H9 (cell line): Measurements from ENCODE around the gene PDCD2. TPM values are rescaled to one million over a fixed set of nuclear protein-coding genes. Genes with fewer than 3 reads are reported as not detected.

Experiments used
- DNase-seq: peaks from one replicate; pipeline ENCODE4 v3.0.0-alpha.2; 2017
- H2AFZ ChIP-seq: one replicate; pipeline ENCODE4 v1.6.1; 2013; ENCODE audit warnings: mild to moderate bottlenecking, low read length, control low read depth, moderate library complexity
- H2AK5ac ChIP-seq: 2 replicates; pipeline ENCODE4 v1.6.1; 2013; ENCODE audit warnings: low read length, control low read depth, mixed read lengths; ENCODE audit not compliant: insufficient read length
- H2BK120ac ChIP-seq: one replicate; pipeline ENCODE4 v1.6.1; 2013; ENCODE audit warnings: low read depth, mild to moderate bottlenecking, low read length, control low read depth, inconsistent platforms; ENCODE audit not compliant: poor library complexity, severe bottlenecking
- H2BK12ac ChIP-seq: 2 replicates; pipeline ENCODE4 v1.6.1; 2013; ENCODE audit warnings: low read length, control low read depth, mixed read lengths, low read depth; ENCODE audit not compliant: insufficient read length
- H2BK15ac ChIP-seq: 2 replicates; pipeline ENCODE4 v1.6.1; 2013; ENCODE audit warnings: low read depth, low read length, control low read depth
- H2BK20ac ChIP-seq: one replicate; pipeline ENCODE4 v1.6.1; 2013; ENCODE audit warnings: low read depth, mild to moderate bottlenecking, low read length, control low read depth, inconsistent platforms; ENCODE audit not compliant: poor library complexity, severe bottlenecking
- H2BK5ac ChIP-seq: 2 replicates; pipeline ENCODE4 v1.6.1; 2013; ENCODE audit warnings: low read length, control low read depth, mixed read lengths; ENCODE audit not compliant: insufficient read length
- H3K14ac ChIP-seq: 2 replicates; pipeline ENCODE4 v1.6.1; 2013; ENCODE audit warnings: low read length, control low read depth; ENCODE audit not compliant: insufficient read depth
- H3K18ac ChIP-seq: 2 replicates; pipeline ENCODE4 v1.6.1; 2013; ENCODE audit warnings: low read depth, mild to moderate bottlenecking, mixed read lengths, low read length, control low read depth; ENCODE audit not compliant: insufficient read length
- H3K23ac ChIP-seq: 2 replicates; pipeline ENCODE4 v1.6.1; 2013; ENCODE audit warnings: low read length, control low read depth, mixed read lengths, low read depth; ENCODE audit not compliant: insufficient read length
- H3K23me2 ChIP-seq: 2 replicates; pipeline ENCODE4 v1.6.1; 2013; ENCODE audit warnings: low read depth, mild to moderate bottlenecking, mixed read lengths, low read length, control low read depth; ENCODE audit not compliant: insufficient read length, poor library complexity, severe bottlenecking
- H3K27ac ChIP-seq: 2 replicates; pipeline ENCODE4 v1.5.1; 2013; ENCODE audit warnings: low read length, control low read depth, mixed read lengths, low read depth; ENCODE audit not compliant: insufficient read length
- H3K27me3 ChIP-seq: 2 replicates; pipeline ENCODE4 v1.6.1; 2013; ENCODE audit warnings: low read length, control low read depth, inconsistent platforms; ENCODE audit not compliant: insufficient read depth
- H3K4ac ChIP-seq: 2 replicates; pipeline ENCODE4 v1.6.1; 2013; ENCODE audit warnings: low read depth, mild to moderate bottlenecking, control low read depth, inconsistent platforms, low read length, moderate library complexity
- H3K4me1 ChIP-seq: 2 replicates; pipeline ENCODE4 v1.6.1; 2013; ENCODE audit warnings: low read length, control low read depth, inconsistent platforms; ENCODE audit not compliant: insufficient read depth
- H3K4me2 ChIP-seq: 2 replicates; pipeline ENCODE4 v1.6.1; 2013; ENCODE audit warnings: low read length, control low read depth, mixed read lengths; ENCODE audit not compliant: insufficient read length, insufficient read depth
- H3K56ac ChIP-seq: 2 replicates; pipeline ENCODE4 v1.6.1; 2013; ENCODE audit warnings: low read depth, mild to moderate bottlenecking, mixed read lengths, low read length, control low read depth; ENCODE audit not compliant: insufficient read length
- H3K79me1 ChIP-seq: 2 replicates; pipeline ENCODE4 v1.6.1; 2013; ENCODE audit warnings: low read depth, mild to moderate bottlenecking, moderate library complexity, low read length, control low read depth, inconsistent platforms; ENCODE audit not compliant: insufficient read depth, poor library complexity, severe bottlenecking
- H3K79me2 ChIP-seq: 2 replicates; pipeline ENCODE4 v1.6.1; 2013; ENCODE audit warnings: low read length, control low read depth, inconsistent platforms; ENCODE audit not compliant: insufficient read depth
- H3K9ac ChIP-seq: 2 replicates; pipeline ENCODE4 v1.6.1; 2013; ENCODE audit warnings: low read length, control low read depth, mixed read lengths; ENCODE audit not compliant: insufficient read length; ENCODE audit errors: extremely low read depth
- H3K9me3 ChIP-seq: one replicate; pipeline ENCODE4 v1.6.1; 2013; ENCODE audit warnings: low read depth, low read length, inconsistent platforms; ENCODE audit not compliant: control insufficient read depth
- H3T11ph ChIP-seq: one replicate; pipeline ENCODE4 v1.6.1; 2013; ENCODE audit warnings: mild to moderate bottlenecking, low read length, control low read depth, inconsistent platforms
- H4K20me1 ChIP-seq: one replicate; pipeline ENCODE4 v1.6.1; 2013; ENCODE audit not compliant: control insufficient read depth, insufficient read length, insufficient read depth
- H4K5ac ChIP-seq: 2 replicates; pipeline ENCODE4 v1.6.1; 2013; ENCODE audit warnings: low read depth, mild to moderate bottlenecking, mixed read lengths, low read length, control low read depth; ENCODE audit not compliant: insufficient read length
- H4K8ac ChIP-seq: replicated peaks from 2 replicates; pipeline ENCODE4 v1.6.1; 2013; ENCODE audit warnings: low read length, control low read depth, mixed read lengths, low read depth; ENCODE audit not compliant: insufficient read length
- H4K91ac ChIP-seq: 2 replicates; pipeline ENCODE4 v1.6.1; 2013; ENCODE audit warnings: low read depth, mild to moderate bottlenecking, moderate library complexity, mixed read lengths, low read length, control low read depth; ENCODE audit not compliant: insufficient read length
- H3K27ac Mint-ChIP-seq, 3 experiments: 2 replicates in 2 of 3; 3 replicates in 1 of 3; pipeline ENCODE4 v1.8.0; 2020 to 2021; ENCODE audit warnings: mixed read lengths in 3 of 3, mild to moderate bottlenecking in 1 of 3, moderate library complexity in 1 of 3
- H3K27me3 Mint-ChIP-seq: 2 replicates; pipeline ENCODE4 v1.8.0; 2021; ENCODE audit warnings: low read depth, mild to moderate bottlenecking, moderate library complexity, mixed read lengths
- H3K36me3 Mint-ChIP-seq, 3 experiments: 2 replicates in 2 of 3; 3 replicates in 1 of 3; pipeline ENCODE4 v1.8.0; 2020 to 2021; ENCODE audit warnings: low read depth in 3 of 3, mixed read lengths in 3 of 3; ENCODE audit not compliant: insufficient read depth in 1 of 3
- H3K4me1 Mint-ChIP-seq, 2 experiments: 2 replicates each; pipeline ENCODE4 v1.8.0; 2020; ENCODE audit warnings: mixed read lengths in 2 of 2
- H3K4me3 Mint-ChIP-seq, 2 experiments: 2 replicates in 1 of 2; 3 replicates in 1 of 2; pipeline ENCODE4 v1.8.0; 2020 to 2021; ENCODE audit warnings: mild to moderate bottlenecking in 2 of 2, mixed read lengths in 2 of 2, moderate library complexity in 1 of 2
- H3K9me3 Mint-ChIP-seq, 2 experiments: 2 replicates in 1 of 2; 3 replicates in 1 of 2; pipeline ENCODE4 v1.8.0; 2020; ENCODE audit warnings: mild to moderate bottlenecking in 2 of 2, mixed read lengths in 2 of 2, moderate library complexity in 1 of 2
- WGBS: extraction: QIAGEN DNeasy Blood & Tissue Kit; methylation state at CpG from one replicate; pipeline ENCODE4 v1.1.7; 2013; ENCODE audit warnings: missing lambda C conversion rate, low lambda C conversion rate, mixed read lengths; ENCODE audit not compliant: insufficient read length; ENCODE audit errors: extremely low coverage; 5-methylcytosine and 5-hydroxymethylcytosine counted together
- total RNA-seq: library from RNA; stranded (reverse); gene quantifications from 2 replicates; pipeline ENCODE4 v1.2.1, GENCODE V29; 2021
- TF ChIP-seq, protein P1 (sequence below): fragments of 200-600 bp; sonication (generic); conservative IDR thresholded peaks from 3 replicates; pipeline ENCODE4 v1.8.0; 2021; ENCODE audit warnings: antibody characterized with exemption, mild to moderate bottlenecking

The PDCD2 gene
- total RNA-seq, 1 experiment from 2014 or later: 78.5 TPM

DNA sequence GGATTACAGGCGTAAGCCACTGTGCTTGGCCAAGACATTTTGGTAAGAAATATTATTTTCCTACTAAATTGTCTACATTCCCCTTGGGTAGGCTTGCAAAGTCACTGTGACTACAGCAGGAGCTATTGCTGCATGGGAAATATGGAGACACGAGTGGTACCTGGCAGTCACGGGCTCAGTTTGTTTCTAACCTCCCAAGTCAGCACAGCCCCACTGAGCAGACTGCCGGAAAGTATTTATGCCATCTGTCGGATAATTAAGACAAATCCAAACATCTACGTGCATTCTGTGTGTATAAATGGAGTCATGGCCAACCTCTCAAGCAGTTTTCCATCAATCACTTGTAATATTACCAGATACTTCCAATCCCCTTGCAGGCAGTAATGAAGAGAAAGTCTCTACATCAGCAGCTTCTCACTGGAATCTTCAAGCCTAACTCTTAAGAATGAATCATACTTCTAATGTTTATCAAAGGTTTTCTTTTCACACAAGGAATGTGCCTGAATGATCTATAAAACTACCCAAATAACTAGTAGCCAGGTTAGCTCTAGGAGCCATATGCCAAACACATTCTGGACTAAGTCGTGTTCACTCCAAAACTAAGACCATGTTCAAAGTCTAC lies 51.5 kb downstream of the PDCD2 start:
- no peak overlapping the region for H3K23ac ChIP-seq
- TF ChIP-seq, protein P1, sequence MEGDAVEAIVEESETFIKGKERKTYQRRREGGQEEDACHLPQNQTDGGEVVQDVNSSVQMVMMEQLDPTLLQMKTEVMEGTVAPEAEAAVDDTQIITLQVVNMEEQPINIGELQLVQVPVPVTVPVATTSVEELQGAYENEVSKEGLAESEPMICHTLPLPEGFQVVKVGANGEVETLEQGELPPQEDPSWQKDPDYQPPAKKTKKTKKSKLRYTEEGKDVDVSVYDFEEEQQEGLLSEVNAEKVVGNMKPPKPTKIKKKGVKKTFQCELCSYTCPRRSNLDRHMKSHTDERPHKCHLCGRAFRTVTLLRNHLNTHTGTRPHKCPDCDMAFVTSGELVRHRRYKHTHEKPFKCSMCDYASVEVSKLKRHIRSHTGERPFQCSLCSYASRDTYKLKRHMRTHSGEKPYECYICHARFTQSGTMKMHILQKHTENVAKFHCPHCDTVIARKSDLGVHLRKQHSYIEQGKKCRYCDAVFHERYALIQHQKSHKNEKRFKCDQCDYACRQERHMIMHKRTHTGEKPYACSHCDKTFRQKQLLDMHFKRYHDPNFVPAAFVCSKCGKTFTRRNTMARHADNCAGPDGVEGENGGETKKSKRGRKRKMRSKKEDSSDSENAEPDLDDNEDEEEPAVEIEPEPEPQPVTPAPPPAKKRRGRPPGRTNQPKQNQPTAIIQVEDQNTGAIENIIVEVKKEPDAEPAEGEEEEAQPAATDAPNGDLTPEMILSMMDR: no peak
- H3K18ac ChIP-seq: no peak overlapping the region
- no peak overlapping the region for H3K9ac ChIP-seq
- H3K9me3 ChIP-seq: no peaks in the 10 kb centered on the region
- H3K4me1 ChIP-seq: no peaks in the 10 kb centered on the region
- H3K4me1 Mint-ChIP-seq: peaks cover 0 to 2% of the 10 kb centered on the region in 2 experiments; a peak in 1 of 4 replicates
- H3K79me2 ChIP-seq: no peaks in the 10 kb centered on the region
- no peaks in the 10 kb centered on the region for H3K79me1 ChIP-seq
- no peak overlapping the region for H4K5ac ChIP-seq
- H4K20me1 ChIP-seq: no peaks in the 10 kb centered on the region
- no peak overlapping the region for H3T11ph ChIP-seq
- H2AK5ac ChIP-seq: no peak overlapping the region
- no peak overlapping the region for H2BK5ac ChIP-seq
- H3K4me3 Mint-ChIP-seq: no peak overlapping the region
- H3K4me2 ChIP-seq: no peak overlapping the region
- H3K4ac ChIP-seq: no peak overlapping the region
- H3K27me3 ChIP-seq: no peaks in the 10 kb centered on the region
- H3K56ac ChIP-seq: no peak overlapping the region
- H4K91ac ChIP-seq: no peak overlapping the region
- no peak overlapping the region for H3K27ac ChIP-seq
- H2BK120ac ChIP-seq: no peak overlapping the region
- H2BK15ac ChIP-seq: no peak overlapping the region
- WGBS: no CpG with 5 or more reads among the region's 7 CpGs
- no peaks in the 10 kb centered on the region for H3K9me3 Mint-ChIP-seq
- H2BK12ac ChIP-seq: no peak overlapping the region
- H3K27ac Mint-ChIP-seq: no peak overlapping the region
- no peak overlapping the region for H2BK20ac ChIP-seq
- no peaks in the 10 kb centered on the region for H3K27me3 Mint-ChIP-seq
- no peak for DNase-seq
- H2AFZ ChIP-seq: no peak overlapping the region
- H3K23me2 ChIP-seq: no peaks in the 10 kb centered on the region
- H3K36me3 Mint-ChIP-seq: peaks cover 22 to 44% (median 36%) of the 10 kb centered on the region in 3 experiments; a peak in 6 of 7 replicates
- no peak overlapping the region for H4K8ac ChIP-seq
- no peak overlapping the region for H3K14ac ChIP-seq
